AG04450 (cell line): ENCODE data around the gene PTK6. TPM values are rescaled to one million over a fixed set of nuclear protein-coding genes. Genes with fewer than 3 reads are reported as not detected.

Experiments
- CTCF ChIA-PET: fragments of 300-600, 350-600 bp; formaldehyde crosslinking; extraction: SDS; loops from one replicate; lab custom pipeline; 2022; ENCODE audit warnings: antibody characterized with exemption, inconsistent platforms; lab: Charles Lee
- POLR2A ChIA-PET: fragments of 350-600 bp; formaldehyde crosslinking; extraction: SDS; loops from one replicate; lab custom pipeline; 2021; ENCODE audit warnings: antibody characterized with exemption, inconsistent platforms; lab: Yijun Ruan, JAX
- DNase-seq: peaks from one replicate; pipeline ENCODE4 v3.0.0-alpha.2; 2011; ENCODE audit warnings: low read depth, low spot score
- H3K27ac ChIP-seq: one replicate; pipeline ENCODE4 v1.5.1; 2012; ENCODE audit warnings: low read depth, low read length, control low read depth
- H3K27me3 ChIP-seq: one replicate; pipeline ENCODE4 v1.6.0; 2012; ENCODE audit warnings: low read length; ENCODE audit not compliant: control insufficient read depth, insufficient read depth
- H3K4me3 ChIP-seq: 2 replicates; pipeline ENCODE4 v1.5.1; 2011; ENCODE audit warnings: mild to moderate bottlenecking, low read depth, low read length, control low read depth
- H3K9me3 ChIP-seq: 2 replicates; pipeline ENCODE4 v1.5.1; 2012; ENCODE audit warnings: low read length; ENCODE audit not compliant: control insufficient read depth, insufficient read depth
- CTCF ChIP-seq: IDR thresholded peaks from 2 replicates; pipeline ENCODE4 v1.5.1; 2011; ENCODE audit warnings: low read depth, low read length, control low read depth, inconsistent platforms
- polyA plus RNA-seq: library from polyadenylated mRNA; depleted of rRNA; stranded (reverse); fragments of >200 nt; gene quantifications from 2 replicates; pipeline ENCODE4 v1.2.3, GENCODE V29; 2011

Gene PTK6
- polyA plus RNA-seq, 1 experiment, result 0.02 TPM

- no peak for TF ChIP-seq CTCF
- Histone ChIP-seq H3K4me3 (no peak overlapping the region), H3K27ac (no peak overlapping the region), H3K27me3 (peaks cover 27% of the 10 kb centered on the region), H3K9me3 (no peaks in the 10 kb centered on the region; the same call in 1 of the 2 replicates)
- POLR2A ChIA-PET, result no interaction called here
- CTCF ChIA-PET, result no interaction called here
- DNase-seq, result no peak
Measured at GRCh38 chr20:63491635-63492230, 45.4 kb downstream of the PTK6 start.

- no peak for TF ChIP-seq CTCF
- POLR2A ChIA-PET, result no interaction called here
Measured at GRCh38 chr20:63491078-63491477, 46.1 kb downstream of the PTK6 start.

GRCh38 chr20:63490416-63490815 lies 46.8 kb downstream of the PTK6 start:
- Histone ChIP-seq H3K27me3 (peaks cover 27% of the 10 kb centered on the region), H3K4me3 (no peak overlapping the region), H3K9me3 (peaks cover 5% of the 10 kb centered on the region), H3K27ac (no peak overlapping the region)
- DNase-seq, result no peak
- no peak for TF ChIP-seq CTCF
- POLR2A ChIA-PET, result no interaction called here
- CTCF ChIA-PET, result no interaction called here

More at GRCh38 chr20:63491078-63491477, 46.1 kb downstream of the PTK6 start:
- CTCF ChIA-PET, result no interaction called here
- H3K4me3 ChIP-seq, result no peak overlapping the region
- H3K27ac ChIP-seq, result no peak overlapping the region
- peaks cover 5% of the 10 kb centered on the region for H3K9me3 ChIP-seq
- DNase-seq, result no peak
- peaks cover 27% of the 10 kb centered on the region for H3K27me3 ChIP-seq

GRCh38 chr20:63488315-63489251 lies 48.6 kb downstream of the PTK6 start:
- H3K4me3 ChIP-seq, result no peak overlapping the region
- no peak overlapping the region for H3K27ac ChIP-seq
- no peak for DNase-seq
- ChIA-PET POLR2A (no interaction called here), CTCF (no interaction called here)
- peaks cover 29% of the 10 kb centered on the region for H3K27me3 ChIP-seq
- TF ChIP-seq CTCF, result no peak
- H3K9me3 ChIP-seq, result peaks cover 5% of the 10 kb centered on the region

GRCh38 chr20:63487781-63488241 lies 49.4 kb downstream of the PTK6 start:
- TF ChIP-seq CTCF, result no peak
- no peak overlapping the region for H3K27ac ChIP-seq
- ChIA-PET POLR2A (no interaction called here), CTCF (no interaction called here)
- H3K4me3 ChIP-seq, result no peak overlapping the region
- H3K9me3 ChIP-seq, result peaks cover 5% of the 10 kb centered on the region
- H3K27me3 ChIP-seq, result peaks cover 32% of the 10 kb centered on the region
- no peak for DNase-seq
